IMR-90 (cell line): ENCODE results near the gene CADM1. TPM values are rescaled to one million over a fixed set of nuclear protein-coding genes. Genes with fewer than 3 reads are reported as not detected.
A peak's percentile ranks its signal among the peaks of the same experiment; 100 is the strongest.

ENCODE experiments used
- ATAC-seq: fragments of 200-7000 bp; cut with Tn5 transposase; 2 replicates; pipeline ENCODE4 v1.9.1; 2020; ENCODE audit warnings: low read depth, mild to moderate bottlenecking, moderate library complexity
- BruUV-seq: library from RNA; stranded (reverse); fragments of 400-500 nt; replicated peaks from 2 replicates; lab custom pipeline; 2021; lab: Mats Ljungman, UMichigan
- CTCF ChIA-PET: fragments of 300-600 bp; formaldehyde crosslinking; extraction: SDS; loops from one replicate; lab custom pipeline; 2021; ENCODE audit warnings: antibody characterized with exemption; lab: Yijun Ruan, JAX
- POLR2A ChIA-PET: fragments of 300-600 bp; sonication (Branson Sonifier 250); formaldehyde crosslinking; loops from one replicate; lab custom pipeline; 2022; ENCODE audit warnings: antibody characterized with exemption; ENCODE audit not compliant: unreplicated experiment; lab: Charles Lee
- DNase-seq: peaks from one replicate; pipeline ENCODE4 v3.0.0; 2013
- H2AFZ ChIP-seq: replicated peaks from 2 replicates; pipeline ENCODE3; 2013; ENCODE audit warnings: low read length, mild to moderate bottlenecking; ENCODE audit not compliant: poor library complexity
- H2AK5ac ChIP-seq: 2 replicates; pipeline ENCODE4 v1.6.1; 2013; ENCODE audit warnings: low read depth, low read length, inconsistent platforms
- H2AK9ac ChIP-seq: replicated peaks from 2 replicates; pipeline ENCODE3; 2013; ENCODE audit warnings: mild to moderate bottlenecking, low read depth, low read length, moderate library complexity; ENCODE audit not compliant: poor library complexity
- H2BK120ac ChIP-seq: 2 replicates; pipeline ENCODE4 v1.6.1; 2013; ENCODE audit warnings: low read depth, low read length, inconsistent platforms
- H2BK15ac ChIP-seq: 3 replicates; pipeline ENCODE4 v1.6.1; 2013; ENCODE audit warnings: low read depth, low read length, inconsistent platforms
- H2BK20ac ChIP-seq: 2 replicates; pipeline ENCODE4 v1.6.1; 2013; ENCODE audit warnings: low read depth, mild to moderate bottlenecking, inconsistent platforms, low read length, moderate library complexity
- H2BK5ac ChIP-seq: 2 replicates; pipeline ENCODE4 v1.6.1; 2013; ENCODE audit warnings: mild to moderate bottlenecking, low read depth, low read length, inconsistent platforms; ENCODE audit not compliant: poor library complexity, severe bottlenecking
- H3K14ac ChIP-seq: replicated peaks from 2 replicates; pipeline ENCODE4 v1.6.1; 2013; ENCODE audit warnings: low read depth, low read length, inconsistent platforms
- H3K18ac ChIP-seq: 2 replicates; pipeline ENCODE4 v1.6.1; 2013; ENCODE audit warnings: low read depth, low read length, control low read depth
- H3K23ac ChIP-seq: 2 replicates; pipeline ENCODE4 v1.6.1; 2013; ENCODE audit warnings: low read depth, low read length, inconsistent platforms
- H3K27ac ChIP-seq: 2 replicates; pipeline ENCODE4 v1.5.1; 2013; ENCODE audit warnings: mild to moderate bottlenecking, control low read depth, low read length; ENCODE audit not compliant: insufficient read depth
- H3K27me3 ChIP-seq: 2 replicates; pipeline ENCODE4 v1.6.1; 2013; ENCODE audit warnings: low read length; ENCODE audit not compliant: control insufficient read depth, insufficient read depth
- H3K36me3 ChIP-seq: 2 replicates; pipeline ENCODE4 v1.6.1; 2013; ENCODE audit warnings: low read length, mixed read lengths; ENCODE audit not compliant: control insufficient read depth, insufficient read depth
- H3K4ac ChIP-seq: 2 replicates; pipeline ENCODE4 v1.6.1; 2013; ENCODE audit warnings: low read depth, low read length, inconsistent platforms
- H3K4me1 ChIP-seq: 2 replicates; pipeline ENCODE4 v1.6.1; 2013; ENCODE audit warnings: low read length, mixed read lengths; ENCODE audit not compliant: control insufficient read depth, insufficient read depth
- H3K4me2 ChIP-seq: 2 replicates; pipeline ENCODE4 v1.6.1; 2013; ENCODE audit warnings: low read depth, mild to moderate bottlenecking, control low read depth, low read length, moderate library complexity
- H3K4me3 ChIP-seq: 2 replicates; pipeline ENCODE4 v1.5.1; 2013; ENCODE audit warnings: low read depth, mild to moderate bottlenecking, control low read depth, low read length, moderate library complexity; ENCODE audit not compliant: insufficient read depth
- H3K56ac ChIP-seq: 2 replicates; pipeline ENCODE4 v1.6.1; 2013; ENCODE audit warnings: low read length, inconsistent platforms; ENCODE audit not compliant: insufficient read depth; ENCODE audit errors: extremely low read depth
- H3K79me1 ChIP-seq, 2 experiments: 2 replicates each; pipeline ENCODE4 v1.6.1; 2013; ENCODE audit warnings: low read length in 2 of 2, inconsistent platforms in 1 of 2, low read depth in 1 of 2
- H3K9ac ChIP-seq: 2 replicates; pipeline ENCODE4 v1.6.1; 2013; ENCODE audit warnings: low read depth, low read length, control low read depth
- H3K9me1 ChIP-seq: 2 replicates; pipeline ENCODE4 v1.6.1; 2013; ENCODE audit warnings: low read length, inconsistent platforms; ENCODE audit not compliant: insufficient read depth
- H3K9me3 ChIP-seq: 2 replicates; pipeline ENCODE4 v1.6.1; 2013; ENCODE audit warnings: low read length; ENCODE audit not compliant: control insufficient read depth, insufficient read depth
- H4K20me1 ChIP-seq: 2 replicates; pipeline ENCODE4 v1.6.1; 2013; ENCODE audit warnings: low read length, inconsistent platforms; ENCODE audit not compliant: insufficient read depth
- H4K5ac ChIP-seq: 2 replicates; pipeline ENCODE4 v1.6.1; 2013; ENCODE audit warnings: mild to moderate bottlenecking, low read depth, low read length, control low read depth
- H4K8ac ChIP-seq, 2 experiments: 2 replicates each; pipeline ENCODE4 v1.6.1; 2013; ENCODE audit warnings: low read depth in 2 of 2, low read length in 2 of 2, control low read depth in 1 of 2, inconsistent platforms in 1 of 2
- H4K91ac ChIP-seq: 2 replicates; pipeline ENCODE4 v1.6.1; 2013; ENCODE audit warnings: low read depth, low read length, inconsistent platforms; ENCODE audit not compliant: insufficient read depth
- BHLHE40 ChIP-seq: fragments of 150-350 bp; IDR thresholded peaks from 2 replicates; pipeline ENCODE4 v1.6.1; 2016; ENCODE audit warnings: mild to moderate bottlenecking, low read depth, low read length
- CEBPB ChIP-seq: IDR thresholded peaks from 2 replicates; pipeline ENCODE4 v1.6.1; 2012; ENCODE audit warnings: low read depth, low read length, improper control_type of control experiment
- CHD1 ChIP-seq: IDR thresholded peaks from 2 replicates; pipeline ENCODE4 v1.6.1; 2012; ENCODE audit warnings: low read depth, low read length, improper control_type of control experiment
- CTCF ChIP-seq: conservative IDR thresholded peaks from 2 replicates; pipeline ENCODE4 v1.5.1; 2012; ENCODE audit warnings: mild to moderate bottlenecking, low read depth, low read length, improper control_type of control experiment
- ELK1 ChIP-seq: fragments of 150-350 bp; IDR thresholded peaks from 2 replicates; pipeline ENCODE4 v1.6.1; 2016; ENCODE audit warnings: low read depth, mild to moderate bottlenecking, low read length, moderate library complexity, borderline replicate concordance
- FOS ChIP-seq: fragments of 150-350 bp; IDR thresholded peaks from 2 replicates; pipeline ENCODE4 v1.6.1; 2016; ENCODE audit warnings: low read depth, low read length
- MXI1 ChIP-seq: IDR thresholded peaks from 2 replicates; pipeline ENCODE4 v1.6.1; 2012; ENCODE audit warnings: low read depth, mild to moderate bottlenecking, low read length, moderate library complexity, borderline replicate concordance
- RAD21 ChIP-seq: IDR thresholded peaks from 2 replicates; pipeline ENCODE4 v1.6.1; 2012; ENCODE audit warnings: low read length, improper control_type of control experiment
- RFX5 ChIP-seq: IDR thresholded peaks from 2 replicates; pipeline ENCODE4 v1.8.0; 2012; ENCODE audit warnings: low read depth, mild to moderate bottlenecking, low read length, moderate library complexity
- WGBS, 2 experiments: methylation state at CpG; one replicate each; pipeline versions ENCODE4 v1.1.5 to v1.1.7; 2013; ENCODE audit warnings: missing lambda C conversion rate in 2 of 2; ENCODE audit not compliant: insufficient read length in 1 of 2; ENCODE audit errors: extremely low coverage in 2 of 2; 5-methylcytosine and 5-hydroxymethylcytosine counted together
- dilution Hi-C: fragments of 300-500 bp; cut with HindIII; formaldehyde crosslinking; loops from one replicate; pipeline ENCODE4 v1.14.3; 2018; ENCODE audit warnings: low sequenced_read_pairs; ENCODE audit not compliant: unreplicated experiment
- in situ Hi-C: fragments of 300-500 bp; cut with MboI; formaldehyde crosslinking; loops from 3 replicates; pipeline ENCODE4 v1.14.3; 2019; ENCODE audit warnings: low sequenced_read_pairs, inconsistent platforms, mixed read lengths
- intact Hi-C: fragments of 100-400 bp; cut with micrococcal nuclease; formaldehyde crosslinking; loops from 2 replicates; pipeline ENCODE4 v1.10.0; 2022
- polyA plus RNA-seq, 3 experiments: library from polyadenylated mRNA; depleted of rRNA; stranded (reverse); fragments of >200 nt; gene quantifications; 2 replicates each; pipeline ENCODE4 v1.2.3, GENCODE V29; 2012; ENCODE audit warnings: low replicate concordance in 1 of 3
- total RNA-seq: library from RNA; depleted of rRNA; stranded (reverse); fragments of >200 nt; gene quantifications from 2 replicates; pipeline ENCODE4 v1.2.3, GENCODE V29; 2012

CADM1 gene
- total and polyA plus RNA-seq, 2 of the 4 experiments (the other 2 are of a cell fraction) = 28.8 to 77.1 TPM

- Histone ChIP-seq H3K9ac (no peak overlapping the region), H3K27ac (peak overlapping the region; percentile 48; the same call in 1 of the 2 replicates), H3K14ac (0 out of 2 replicates have a peak overlapping the region, but pooled peaks have one; percentile 37), H3K18ac (peak overlapping the region; percentile 55; the same call in 1 of the 2 replicates), H3K4ac (peak overlapping the region; percentile 62; the same call in 1 of the 2 replicates), H3K9me1 (no peaks in the 10 kb centered on the region), H3K27me3 (no peaks in the 10 kb centered on the region), H2BK120ac (peak overlapping the region; percentile 12; the same call in 1 of the 2 replicates), H2AK9ac (no peak overlapping the region), H2AK5ac (no peak overlapping the region), H2BK15ac (no peak overlapping the region), H2AFZ (no peak overlapping the region), H2BK20ac (no peak overlapping the region), H3K4me3 (no peak overlapping the region), H4K8ac (peak overlapping the region in 1 of 2 experiments; percentile 45; a peak in 3 of 4 replicates), H3K79me1 (no peaks in the 10 kb centered on the region), H3K4me1 (peaks cover 2% of the 10 kb centered on the region; the same call in 1 of the 2 replicates), H4K91ac (peak overlapping the region; percentile 35), H2BK5ac (peak overlapping the region; percentile 1), H3K9me3 (no peaks in the 10 kb centered on the region), H3K56ac (no peak overlapping the region), H3K36me3 (no peaks in the 10 kb centered on the region), H3K23ac (peak overlapping the region; percentile 4; the same call in 1 of the 2 replicates), H4K20me1 (no peaks in the 10 kb centered on the region), H3K4me2 (peak overlapping the region; percentile 78), H4K5ac (0 out of 2 replicates have a peak overlapping the region, but pooled peaks have one; percentile 3)
- ChIA-PET CTCF (no interaction called here), POLR2A (no interaction called here)
- dilution Hi-C loops = no loop called here
- in situ Hi-C loops = no loop called here
- no peak for TF ChIP-seq BHLHE40
- TF ChIP-seq FOS = no peak
- TF ChIP-seq RAD21 = no peak
- no peak for TF ChIP-seq CTCF
- TF ChIP-seq CEBPB = no peak
- TF ChIP-seq MXI1 = no peak
- TF ChIP-seq RFX5 = no peak
- no peak for TF ChIP-seq ELK1
- no peak for TF ChIP-seq CHD1
- BruUV-seq = no TSS peak
- ATAC-seq = peak; percentile 62
- no CpG with 5 or more reads among the region's 7 CpGs for WGBS, 2 experiments
- intact Hi-C loops = loop anchor here (2.0 kb wide), 1 partner anchor 36 kb away; no protein-coding TSS in a partner anchor
- DNase-seq = peak; percentile 20
Measured at GRCh38 chr11:115244758-115245157, 259.5 kb downstream of the CADM1 start.
